ENCODE data around the gene CCR5.
"Not testable (repeated sequence)": the region's sequence is repeated elsewhere in the genome, so short reads cannot be mapped to it uniquely, and the experiment has no call there.

The CCR5 gene

GRCh38 chr3:46386205-46386604 lies 15.5 kb downstream of the CCR5 start:
- FAIRE-seq: no peak

- not testable (repeated sequence) for FAIRE-seq
These were observed 18.1 kb downstream of the CCR5 start for GRCh38 chr3:46388847-46389246.

- FAIRE-seq: no peak
These were observed 18.6 kb downstream of the CCR5 start for GRCh38 chr3:46389306-46389705.

GRCh38 chr3:46391526-46391925 lies 20.8 kb downstream of the CCR5 start:
- FAIRE-seq: not testable (repeated sequence)

DNA sequence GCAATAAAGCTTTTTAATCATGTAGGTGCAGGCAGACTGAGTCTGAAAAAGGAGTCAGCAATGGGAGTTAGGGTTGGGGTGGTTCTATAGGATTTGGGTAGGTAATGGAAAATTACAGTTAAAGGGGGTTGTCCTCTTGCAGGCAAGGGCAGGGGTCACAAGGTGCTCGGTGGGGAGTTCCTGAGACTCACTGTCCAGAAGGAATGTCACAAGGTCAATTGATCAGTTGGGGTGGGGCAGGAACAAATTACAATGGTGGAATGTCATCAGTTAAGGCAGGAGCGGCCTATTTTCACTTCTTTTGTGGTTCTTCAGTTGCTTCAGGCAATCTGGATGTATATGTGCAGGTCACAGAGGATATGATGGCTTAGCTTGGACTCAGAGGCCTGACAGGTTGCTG lies 22.3 kb downstream of the CCR5 start:
- no peak for FAIRE-seq

DNA sequence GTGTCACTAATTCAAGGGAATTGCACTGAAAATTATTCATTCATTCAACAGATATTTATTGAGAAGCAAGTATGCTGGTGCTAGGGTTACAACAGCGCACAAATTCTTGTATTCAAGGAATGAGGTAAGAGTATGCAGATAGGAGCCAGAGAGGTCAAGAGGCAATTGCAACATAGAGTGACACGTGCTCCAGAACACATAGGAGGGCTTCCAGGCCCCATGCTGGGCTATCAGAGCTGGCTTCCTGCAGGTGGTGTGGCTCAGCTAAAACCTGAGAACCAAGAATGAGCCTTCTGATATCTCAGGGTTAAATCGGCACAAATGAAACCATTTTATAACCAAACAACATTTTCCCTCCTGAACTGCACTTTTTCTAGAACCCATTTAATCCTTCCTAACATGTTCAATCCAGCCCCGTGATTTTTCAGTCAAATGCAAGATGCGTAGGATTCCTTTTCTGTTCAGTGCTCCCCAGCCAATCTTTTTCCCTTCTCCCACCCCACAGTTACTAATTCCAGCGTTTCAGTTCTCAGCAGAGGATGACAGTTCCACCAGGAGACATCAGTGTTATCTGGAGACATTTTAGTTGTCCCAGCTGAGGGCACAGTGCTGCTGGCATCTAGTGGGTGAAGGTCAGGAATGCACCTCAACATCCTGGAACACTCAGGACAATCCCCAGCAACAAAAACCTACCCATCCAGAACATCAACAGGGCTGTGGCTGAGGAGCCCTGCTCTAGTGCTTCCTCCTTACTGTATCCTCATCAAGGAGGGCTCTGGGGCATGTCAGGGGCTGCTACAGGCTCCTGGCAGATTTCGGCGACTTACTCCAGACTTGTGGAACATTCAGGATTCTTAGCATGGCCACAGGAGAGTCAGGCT lies 23.0 kb downstream of the CCR5 start:
- no peak for FAIRE-seq

GRCh38 chr3:46395210-46395661 lies 24.5 kb downstream of the CCR5 start:
- FAIRE-seq: no peak

- no peak for FAIRE-seq
These were observed 25.2 kb downstream of the CCR5 start for GRCh38 chr3:46395766-46396530.

DNA sequence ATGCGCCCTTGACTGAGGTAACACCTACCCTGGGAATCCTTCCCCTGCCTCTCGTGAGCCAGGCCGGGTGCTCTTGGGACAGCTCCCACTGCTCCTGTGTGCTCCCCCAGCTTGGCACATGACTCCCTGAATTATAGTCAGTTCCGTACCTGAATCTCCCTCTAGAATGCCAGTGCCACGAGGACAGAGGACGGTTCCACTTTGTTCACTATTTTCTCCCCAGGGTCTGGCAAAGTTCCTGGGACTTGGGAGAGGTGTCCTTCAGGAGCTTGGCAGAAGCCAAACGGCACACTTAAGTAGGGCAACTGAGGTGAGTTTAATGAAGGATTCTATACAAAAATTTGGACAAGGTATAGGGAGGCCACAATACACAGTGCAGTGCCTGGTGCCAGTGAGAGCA lies 26.4 kb downstream of the CCR5 start:
- FAIRE-seq: no peak

DNA sequence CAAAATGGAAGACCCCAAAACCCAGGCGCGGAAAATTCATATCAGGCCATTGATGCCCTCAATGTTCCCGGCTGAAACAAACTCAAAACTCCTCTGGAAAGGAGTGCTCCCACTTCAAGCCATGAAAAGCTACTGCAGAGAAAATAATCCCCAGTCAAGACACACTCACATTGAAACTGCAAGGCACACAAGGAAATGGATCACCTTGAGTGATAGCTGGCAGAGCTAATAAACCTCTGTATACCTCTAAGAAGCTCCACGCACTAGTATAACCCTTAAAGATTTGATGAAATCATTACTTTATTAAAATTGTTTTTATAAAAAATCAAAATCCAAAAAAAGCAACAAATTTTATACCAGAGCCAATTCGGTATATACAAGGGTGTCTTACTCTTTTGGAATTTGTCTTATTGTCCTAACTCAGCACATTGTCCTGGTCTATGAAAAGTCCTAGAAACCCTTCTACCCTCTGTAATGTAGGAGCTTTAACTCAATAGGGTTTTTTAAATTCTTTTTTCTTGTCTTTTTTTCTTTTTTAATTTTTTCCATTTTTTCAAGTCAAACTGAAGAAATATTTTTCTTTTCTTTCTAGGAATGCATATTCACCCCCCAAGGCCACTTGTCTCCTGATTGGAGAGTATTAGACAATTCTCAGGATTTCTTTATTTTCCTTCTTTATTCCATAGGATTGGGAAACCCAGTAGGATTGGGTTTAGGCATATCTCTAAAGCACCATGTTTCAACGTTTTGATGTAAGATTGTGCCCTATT lies 27.6 kb downstream of the CCR5 start:
- no peak for FAIRE-seq

GRCh38 chr3:46399098-46399497 lies 28.4 kb downstream of the CCR5 start:
- no peak for FAIRE-seq

DNA sequence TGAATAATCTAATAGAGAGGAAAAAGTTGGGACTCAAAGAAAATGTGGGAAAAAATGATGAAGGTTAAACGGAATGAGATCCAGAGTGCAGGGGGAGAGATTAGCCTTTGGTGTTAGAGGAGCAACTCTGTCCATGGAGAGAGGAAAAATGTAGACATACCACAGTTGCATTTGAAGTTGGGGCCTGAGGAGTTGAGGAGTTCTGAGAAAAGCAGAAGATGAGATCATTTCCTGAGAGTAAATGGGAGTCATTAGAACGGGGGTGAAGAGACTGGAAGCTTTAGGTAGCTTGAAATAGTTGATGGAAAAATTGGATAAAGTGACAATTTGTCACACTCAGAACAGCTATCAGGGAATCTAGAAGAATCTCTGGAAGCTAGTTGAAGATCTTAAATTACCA lies 28.8 kb downstream of the CCR5 start:
- no peak for FAIRE-seq

DNA sequence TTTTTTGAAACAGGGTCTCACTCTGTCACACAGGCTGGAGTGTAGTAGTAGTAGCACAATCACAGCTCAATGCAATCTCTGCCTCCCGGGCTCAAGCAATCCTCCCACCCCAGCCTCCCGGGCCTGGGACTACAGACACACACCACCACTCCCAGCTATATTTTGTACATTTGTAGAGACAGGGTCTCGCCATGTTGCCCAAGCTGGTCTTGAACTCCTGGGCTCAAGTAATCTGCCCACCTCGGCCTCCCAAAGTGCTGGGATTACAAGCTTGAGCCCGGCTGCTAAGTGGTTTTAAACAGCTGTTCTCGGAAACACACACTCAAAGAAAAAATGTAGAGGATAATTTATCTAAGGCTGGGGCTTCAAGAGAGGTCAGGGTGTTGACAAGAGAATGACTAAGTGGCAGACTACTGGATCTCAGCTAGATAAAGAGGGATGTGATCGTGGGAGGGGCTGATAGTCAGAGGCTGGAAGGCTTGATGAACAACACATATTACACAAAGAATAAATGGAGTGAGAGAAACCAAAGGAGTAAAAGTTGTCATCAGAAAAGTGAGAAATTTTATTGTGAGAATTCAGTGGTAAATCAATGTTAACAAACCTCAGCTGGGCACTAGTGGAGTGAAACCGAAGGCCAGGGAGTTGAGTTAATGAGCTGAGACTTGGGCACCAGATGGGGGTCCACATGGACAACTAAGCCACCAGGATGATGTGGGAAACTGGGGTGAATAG lies 29.4 kb downstream of the CCR5 start:
- FAIRE-seq: no peak

DNA sequence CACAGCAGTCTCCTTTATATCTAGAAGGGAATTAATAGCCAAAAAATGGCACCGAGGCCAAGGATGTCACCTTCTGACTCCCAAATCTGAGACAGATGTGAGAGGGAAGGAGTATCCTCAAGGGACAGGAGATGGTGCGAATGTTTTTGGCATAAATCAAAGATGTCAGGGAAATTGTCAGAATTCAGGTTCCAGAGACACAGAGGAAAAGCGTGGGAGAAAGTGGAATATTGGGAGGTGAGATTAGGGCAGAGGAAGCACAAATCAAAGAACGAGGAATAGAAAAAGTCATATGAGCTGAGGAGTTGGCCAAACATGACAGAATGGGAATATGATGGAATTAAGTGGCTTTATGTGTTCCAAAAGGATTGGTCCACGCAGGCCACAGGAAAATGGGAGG lies 30.1 kb downstream of the CCR5 start:
- FAIRE-seq: no peak

DNA sequence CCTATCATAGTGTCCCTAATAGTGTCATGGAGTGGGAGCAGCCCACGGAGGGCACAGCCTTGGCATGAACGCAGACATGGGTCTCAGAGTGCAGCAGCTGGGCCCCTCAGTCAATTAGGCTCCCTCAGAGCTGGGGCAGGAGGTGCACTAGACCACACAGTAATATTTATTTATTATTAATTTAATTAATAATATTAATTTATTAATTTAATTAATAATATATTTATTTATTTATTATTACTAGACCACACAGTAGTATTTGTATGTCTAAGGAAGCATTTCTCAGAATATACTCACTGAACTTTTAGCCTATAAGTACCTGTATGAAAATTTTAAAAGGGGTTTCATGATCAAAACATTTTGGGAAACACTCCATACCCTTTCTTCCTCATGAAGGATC lies 30.8 kb downstream of the CCR5 start:
- FAIRE-seq: no peak

- FAIRE-seq: not testable (repeated sequence)
These were observed 32.2 kb downstream of the CCR5 start for GRCh38 chr3:46402902-46403301.

GRCh38 chr3:46405301-46406019 lies 34.7 kb downstream of the CCR5 start:
- no peak for FAIRE-seq

DNA sequence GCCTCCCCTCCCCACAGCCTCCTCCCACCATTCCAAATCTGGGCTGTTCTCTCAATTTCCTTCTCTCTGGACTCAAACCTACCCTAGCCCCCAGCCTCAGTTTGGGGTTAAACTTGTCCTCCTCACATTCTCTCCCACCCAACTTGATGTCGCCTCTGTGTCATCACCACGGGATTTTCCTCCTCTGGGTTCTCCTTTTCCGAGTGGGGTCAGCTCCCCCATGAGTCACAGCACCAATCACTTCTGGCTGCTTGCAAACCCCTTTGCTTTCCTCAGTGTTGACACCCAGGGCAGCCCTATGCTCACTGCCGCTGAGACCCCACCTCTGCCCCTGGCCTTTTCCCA lies 35.7 kb downstream of the CCR5 start:
- FAIRE-seq: no peak

DNA sequence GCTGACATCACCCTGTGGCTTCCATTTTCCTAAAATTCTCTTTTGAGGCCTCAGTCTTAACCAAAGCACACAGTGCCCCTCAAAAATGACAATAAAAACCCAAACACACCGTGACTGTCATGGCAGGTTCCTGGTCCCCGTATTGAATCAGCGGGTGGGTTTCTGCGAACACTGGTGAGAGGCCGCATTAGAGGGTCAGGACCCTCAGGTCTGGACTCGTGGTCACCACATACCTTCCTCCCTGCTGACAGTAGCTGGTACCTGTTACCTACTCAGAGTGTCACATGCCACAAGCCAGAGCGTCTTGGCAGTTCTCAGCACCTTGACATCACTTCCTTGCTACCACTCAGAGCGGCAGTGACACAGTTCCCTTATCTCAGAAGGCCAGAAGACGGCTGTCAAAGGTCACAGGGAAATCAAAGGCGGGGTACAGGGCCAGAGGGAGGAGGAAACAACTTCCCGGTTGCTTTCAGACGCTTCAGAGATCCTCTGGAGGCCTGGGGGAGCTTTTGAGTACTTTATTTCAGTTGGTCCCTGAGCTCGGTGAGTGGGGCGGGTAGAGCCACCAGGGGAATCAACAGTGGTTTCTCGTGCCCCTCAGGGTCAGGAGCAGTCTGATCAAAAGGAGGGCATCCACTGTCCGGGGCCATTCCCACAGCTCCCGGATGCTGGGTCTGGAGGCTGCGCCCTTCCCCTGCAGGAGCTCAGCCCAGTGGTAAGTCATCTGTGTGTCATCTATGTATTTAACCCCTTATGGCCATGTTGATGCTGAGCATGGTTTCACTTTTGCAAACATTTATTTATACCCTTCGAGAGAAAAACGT lies 36.3 kb downstream of the CCR5 start, which contains the start of the genes CCR5AS and CCRL2:
CCR5AS (minus strand) TSS at position 279 of the 824 bp plus-strand sequence.
CCRL2 (plus strand) TSS at position 472 of the 824 bp plus-strand sequence. CDS start 821 bp downstream, outside the sequence.
- FAIRE-seq: no peak

DNA sequence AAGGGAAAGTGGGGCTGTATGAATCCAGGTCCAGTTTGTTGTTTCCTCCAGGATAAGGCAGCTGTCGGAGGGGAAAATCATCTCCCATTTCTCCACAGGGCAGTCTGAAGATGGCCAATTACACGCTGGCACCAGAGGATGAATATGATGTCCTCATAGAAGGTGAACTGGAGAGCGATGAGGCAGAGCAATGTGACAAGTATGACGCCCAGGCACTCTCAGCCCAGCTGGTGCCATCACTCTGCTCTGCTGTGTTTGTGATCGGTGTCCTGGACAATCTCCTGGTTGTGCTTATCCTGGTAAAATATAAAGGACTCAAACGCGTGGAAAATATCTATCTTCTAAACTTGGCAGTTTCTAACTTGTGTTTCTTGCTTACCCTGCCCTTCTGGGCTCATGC lies 37.2 kb downstream of the CCR5 start:
- FAIRE-seq: no peak

- FAIRE-seq: no peak
These were observed 38.1 kb downstream of the CCR5 start for GRCh38 chr3:46408853-46409252.
